H54 (cell line): Measurements from ENCODE around the gene DENND6B.

Source experiments
- DNase-seq: peaks from one replicate; pipeline ENCODE4 v3.0.0; 2011; ENCODE audit warnings: low spot score, mixed read lengths; ENCODE audit not compliant: insufficient read length
- FAIRE-seq: peaks from 3 replicates; lab custom pipeline; 2011; peaks lifted over from hg19 to GRCh38; lab: Jason Lieb, UNC
- POLR2A ChIP-seq: IDR thresholded peaks from 2 replicates; pipeline ENCODE4 v1.6.1; 2011; ENCODE audit warnings: low read depth, mild to moderate bottlenecking, low read length

Gene DENND6B

GRCh38 chr22:50299785-50300619 is 26.8 kb downstream of the DENND6B start:
- no peak for TF ChIP-seq POLR2A
- DNase-seq (no peak), FAIRE-seq (no peak)

- DNase-seq (no peak), FAIRE-seq (no peak)
- TF ChIP-seq POLR2A, result no peak
These were observed 27.7 kb downstream of the DENND6B start for GRCh38 chr22:50298937-50299784.

- DNase-seq, result no peak
- no peak for TF ChIP-seq POLR2A
- no peak for FAIRE-seq
These were observed 28.6 kb downstream of the DENND6B start for GRCh38 chr22:50298266-50298637.

- FAIRE-seq (no peak), DNase-seq (no peak)
- no peak for TF ChIP-seq POLR2A
These were observed 29.1 kb downstream of the DENND6B start for GRCh38 chr22:50297510-50298265.

GRCh38 chr22:50296658-50297490 is 29.9 kb downstream of the DENND6B start:
- DNase-seq (no peak), FAIRE-seq (no peak)
- no peak for TF ChIP-seq POLR2A

GRCh38 chr22:50294319-50294656 is 32.5 kb downstream of the DENND6B start:
- TF ChIP-seq POLR2A, result no peak
- FAIRE-seq, result no peak

GRCh38 chr22:50293441-50294318 is 33.1 kb downstream of the DENND6B start:
- 0 out of 2 replicates have a peak, but pooled peaks have one; percentile 31 for TF ChIP-seq POLR2A
- peak; percentile 72 for DNase-seq
- no peak for FAIRE-seq

More at GRCh38 chr22:50294319-50294656, 32.5 kb downstream of the DENND6B start:
- no peak for DNase-seq

- TF ChIP-seq POLR2A, result no peak
- FAIRE-seq (no peak), DNase-seq (no peak)
These were observed 34.0 kb downstream of the DENND6B start for GRCh38 chr22:50292643-50293440.

GRCh38 chr22:50289942-50290630 is 36.7 kb downstream of the DENND6B start:
- no peak for DNase-seq
- no peak for FAIRE-seq
- no peak for TF ChIP-seq POLR2A

GRCh38 chr22:50289151-50289941 is 37.5 kb downstream of the DENND6B start:
- DNase-seq, result no peak
- no peak for TF ChIP-seq POLR2A
- no peak for FAIRE-seq
